ENCODE data around the gene FMO4. TPM values are rescaled to one million over a fixed set of nuclear protein-coding genes. Genes with fewer than 3 reads are reported as not detected.
"Not testable (repeated sequence)": the region's sequence is repeated elsewhere in the genome, so short reads cannot be mapped to it uniquely, and the experiment has no call there.

The FMO4 gene
- total RNA-seq, 5 donors from 2014 or later (not counting 1 experiment from before 2014, with no cell fraction given): 2.0 to 3.7 (median 2.8) TPM

GRCh38 chr1:171339345-171339744 lies 25.4 kb downstream of the FMO4 start:
- DNase-seq; ATAC-seq (replicated peaks in 1 of 4); H3K4me3 ChIP-seq (ENCODE audit: control insufficient read depth in 1 of 2, extremely low read depth in 1 of 2, low read length in 1 of 2); POLR2A ChIA-PET; H3K27ac ChIP-seq (ENCODE audit: low read length); H3K27me3 ChIP-seq (replicated peaks in 1 of 2; ENCODE audit: control insufficient read depth in 2 of 2, extremely low read depth in 1 of 2, insufficient read depth in 2 of 2, low read length in 1 of 2); H3K36me3 ChIP-seq (ENCODE audit: control insufficient read depth in 2 of 2, extremely low read depth in 1 of 2, insufficient read depth in 1 of 2, low read length in 1 of 2); H3K4me1 Mint-ChIP-seq; H3K27ac Mint-ChIP-seq; CTCF ChIA-PET; H3K4me3 Mint-ChIP-seq; H3K27me3 Mint-ChIP-seq; H3K4me1 ChIP-seq (ENCODE audit: control insufficient read depth in 1 of 2, extremely low read depth in 1 of 2, insufficient read depth in 2 of 2, low read length in 2 of 2); H3K9me3 ChIP-seq; H3K9me3 Mint-ChIP-seq: not testable (repeated sequence)
- WGBS (ENCODE audit: insufficient coverage): 100% methylated on average over 2 of the region's 6 CpGs
- H3K36me3 Mint-ChIP-seq: peaks cover 39% of the 10 kb centered on the region

- peaks cover 6 to 10% (median 9%) of the 10 kb centered on the region in 3 donors for H3K9me3 Mint-ChIP-seq
- Histone ChIP-seq H3K4me3 (ENCODE audit: control insufficient read depth in 1 of 2, extremely low read depth in 1 of 2, low read length in 1 of 2) (no peak overlapping the region), H3K36me3 (ENCODE audit: control insufficient read depth in 2 of 2, extremely low read depth in 1 of 2, insufficient read depth in 1 of 2, low read length in 1 of 2) (no peaks in the 10 kb centered on the region), H3K4me1 (ENCODE audit: control insufficient read depth in 1 of 2, extremely low read depth in 1 of 2, insufficient read depth in 2 of 2, low read length in 2 of 2) (no peaks in the 10 kb centered on the region), H3K27ac (ENCODE audit: low read length) (no peak overlapping the region), H3K27me3 (replicated peaks in 1 of 2; ENCODE audit: control insufficient read depth in 2 of 2, extremely low read depth in 1 of 2, insufficient read depth in 2 of 2, low read length in 1 of 2) (no peaks in the 10 kb centered on the region), H3K9me3 (no peaks in the 10 kb centered on the region)
- DNase-seq (no peak), ATAC-seq (replicated peaks in 1 of 4) (no peak)
- no peak overlapping the region for H3K4me3 Mint-ChIP-seq
- no peaks in the 10 kb centered on the region for H3K4me1 Mint-ChIP-seq
- H3K36me3 Mint-ChIP-seq: peaks cover 19% of the 10 kb centered on the region
- 88% methylated on average over 2 of the region's 5 CpGs for WGBS (ENCODE audit: insufficient coverage)
- no peaks in the 10 kb centered on the region for H3K27me3 Mint-ChIP-seq
- ChIA-PET POLR2A (no interaction called here), CTCF (interaction anchor here in 1 of 2 donors (0.7 kb wide), 1 partner anchor 46 kb away, joined by 3 read pairs; no protein-coding TSS in a partner anchor)
- no peak overlapping the region for H3K27ac Mint-ChIP-seq
Measured at GRCh38 chr1:171343727-171344472, 29.9 kb downstream of the FMO4 start.

DNA sequence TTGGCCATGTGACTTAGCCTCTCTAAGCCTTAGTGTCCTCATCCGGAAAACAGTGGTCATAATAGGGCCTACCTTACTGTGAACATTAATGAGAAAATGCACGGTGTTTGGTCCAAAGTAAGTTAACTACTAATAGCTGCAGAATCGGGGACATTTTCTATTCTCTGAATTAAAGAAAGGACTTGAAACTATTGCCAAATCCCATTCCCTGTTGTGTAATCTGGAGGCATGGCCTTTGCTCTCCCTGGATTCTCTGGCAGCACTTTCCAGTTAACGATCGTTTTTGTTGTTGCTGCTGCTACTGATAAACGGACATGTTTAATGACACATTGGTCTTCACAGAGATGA lies 30.5 kb downstream of the FMO4 start:
- Mint-ChIP-seq H3K27ac (no peak overlapping the region), H3K36me3 (peaks cover 14% of the 10 kb centered on the region), H3K4me1 (no peaks in the 10 kb centered on the region), H3K4me3 (no peak overlapping the region), H3K27me3 (peaks cover 0 to under 1% of the 10 kb centered on the region in 2 donors), H3K9me3 (peaks cover 6 to 10% (median 9%) of the 10 kb centered on the region in 3 donors)
- Histone ChIP-seq H3K27me3 (replicated peaks in 1 of 2; ENCODE audit: control insufficient read depth in 2 of 2, extremely low read depth in 1 of 2, insufficient read depth in 2 of 2, low read length in 1 of 2) (no peaks in the 10 kb centered on the region), H3K4me3 (ENCODE audit: control insufficient read depth in 1 of 2, extremely low read depth in 1 of 2, low read length in 1 of 2) (no peak overlapping the region), H3K36me3 (ENCODE audit: control insufficient read depth in 2 of 2, extremely low read depth in 1 of 2, insufficient read depth in 1 of 2, low read length in 1 of 2) (no peaks in the 10 kb centered on the region), H3K27ac (ENCODE audit: low read length) (no peak overlapping the region), H3K4me1 (ENCODE audit: control insufficient read depth in 1 of 2, extremely low read depth in 1 of 2, insufficient read depth in 2 of 2, low read length in 2 of 2) (no peaks in the 10 kb centered on the region), H3K9me3 (no peaks in the 10 kb centered on the region)
- POLR2A ChIA-PET: no interaction called here
- DNase-seq (no peak), ATAC-seq (replicated peaks in 1 of 4) (no peak)
- WGBS (ENCODE audit: insufficient coverage): 100% methylated on average over 5 of the region's 6 CpGs
- CTCF ChIA-PET: no interaction called here

DNA sequence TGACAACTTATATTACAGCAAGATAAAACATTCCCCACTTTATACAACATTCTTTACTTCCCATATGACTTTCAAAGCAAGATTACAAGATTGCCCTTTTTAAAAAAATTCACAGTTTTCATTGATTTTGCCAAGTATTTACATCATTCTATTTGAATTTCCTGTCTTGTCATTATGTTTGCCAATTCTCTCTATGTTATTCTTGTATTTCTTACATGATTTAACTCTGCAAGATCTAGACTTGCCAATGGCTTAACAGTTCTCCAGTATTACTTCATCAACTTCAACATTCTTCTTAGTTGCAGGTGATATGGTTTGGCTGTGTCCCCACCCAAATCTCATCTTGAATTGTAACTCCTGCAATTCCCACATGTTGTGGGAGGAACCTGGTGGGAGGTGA lies 31.6 kb downstream of the FMO4 start:
- Mint-ChIP-seq H3K27me3 (peaks cover 2 to 5% of the 10 kb centered on the region in 2 donors), H3K4me1 (no peaks in the 10 kb centered on the region), H3K36me3 (peaks cover 10% of the 10 kb centered on the region), H3K9me3 (peaks cover 6 to 10% (median 9%) of the 10 kb centered on the region in 3 donors), H3K27ac (no peak overlapping the region), H3K4me3 (no peak overlapping the region)
- Histone ChIP-seq H3K27ac (ENCODE audit: low read length) (no peak overlapping the region), H3K4me3 (ENCODE audit: control insufficient read depth in 1 of 2, extremely low read depth in 1 of 2, low read length in 1 of 2) (no peak overlapping the region), H3K27me3 (replicated peaks in 1 of 2; ENCODE audit: control insufficient read depth in 2 of 2, extremely low read depth in 1 of 2, insufficient read depth in 2 of 2, low read length in 1 of 2) (no peaks in the 10 kb centered on the region), H3K36me3 (ENCODE audit: control insufficient read depth in 2 of 2, extremely low read depth in 1 of 2, insufficient read depth in 1 of 2, low read length in 1 of 2) (no peaks in the 10 kb centered on the region), H3K9me3 (no peaks in the 10 kb centered on the region), H3K4me1 (ENCODE audit: control insufficient read depth in 1 of 2, extremely low read depth in 1 of 2, insufficient read depth in 2 of 2, low read length in 2 of 2) (no peaks in the 10 kb centered on the region)
- ChIA-PET CTCF (no interaction called here), POLR2A (no interaction called here)
- no peak for ATAC-seq (replicated peaks in 1 of 4)
- no peak for DNase-seq

DNA sequence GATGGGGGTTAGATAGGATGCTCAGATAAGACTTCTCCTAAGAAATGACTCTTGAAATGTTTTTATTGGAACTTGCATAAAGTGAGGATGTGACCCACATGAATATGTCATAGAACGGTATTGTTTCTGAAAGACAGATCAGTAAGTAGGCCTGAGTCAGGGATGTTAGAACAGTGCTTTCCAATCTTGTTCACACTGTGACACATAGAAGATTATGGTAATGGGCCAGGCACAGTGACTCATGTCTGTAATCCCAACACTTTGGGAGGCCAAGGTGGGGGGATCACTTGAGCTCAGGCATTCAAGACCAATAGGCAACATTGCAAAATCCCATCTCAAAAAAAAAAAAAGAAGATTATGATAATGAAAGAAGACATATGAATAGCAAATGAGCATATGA lies 32.9 kb downstream of the FMO4 start:
- Mint-ChIP-seq H3K4me3 (no peak overlapping the region), H3K4me1 (no peaks in the 10 kb centered on the region), H3K27ac (no peak overlapping the region), H3K36me3 (peaks cover 4% of the 10 kb centered on the region), H3K27me3 (peaks cover 3 to 6% of the 10 kb centered on the region in 2 donors), H3K9me3 (peaks cover 6 to 11% (median 7%) of the 10 kb centered on the region in 3 donors)
- 100% methylated on average over 1 of the region's 1 CpG for whole genome bisulfite sequencing (ENCODE audit: insufficient coverage)
- Histone ChIP-seq H3K4me1 (ENCODE audit: control insufficient read depth in 1 of 2, extremely low read depth in 1 of 2, insufficient read depth in 2 of 2, low read length in 2 of 2) (no peaks in the 10 kb centered on the region), H3K27ac (ENCODE audit: low read length) (no peak overlapping the region), H3K27me3 (replicated peaks in 1 of 2; ENCODE audit: control insufficient read depth in 2 of 2, extremely low read depth in 1 of 2, insufficient read depth in 2 of 2, low read length in 1 of 2) (no peaks in the 10 kb centered on the region), H3K9me3 (no peaks in the 10 kb centered on the region), H3K36me3 (ENCODE audit: control insufficient read depth in 2 of 2, extremely low read depth in 1 of 2, insufficient read depth in 1 of 2, low read length in 1 of 2) (no peaks in the 10 kb centered on the region), H3K4me3 (ENCODE audit: control insufficient read depth in 1 of 2, extremely low read depth in 1 of 2, low read length in 1 of 2) (no peak overlapping the region)
- DNase-seq: no peak
- CTCF ChIA-PET: no interaction called here
- POLR2A ChIA-PET: no interaction called here
- ATAC-seq (replicated peaks in 1 of 4): no peak

GRCh38 chr1:171350594-171350993 lies 36.6 kb downstream of the FMO4 start:
- no peak overlapping the region for H3K27ac Mint-ChIP-seq
- ATAC-seq (replicated peaks in 1 of 4): no peak
- CTCF ChIA-PET: no interaction called here

DNA sequence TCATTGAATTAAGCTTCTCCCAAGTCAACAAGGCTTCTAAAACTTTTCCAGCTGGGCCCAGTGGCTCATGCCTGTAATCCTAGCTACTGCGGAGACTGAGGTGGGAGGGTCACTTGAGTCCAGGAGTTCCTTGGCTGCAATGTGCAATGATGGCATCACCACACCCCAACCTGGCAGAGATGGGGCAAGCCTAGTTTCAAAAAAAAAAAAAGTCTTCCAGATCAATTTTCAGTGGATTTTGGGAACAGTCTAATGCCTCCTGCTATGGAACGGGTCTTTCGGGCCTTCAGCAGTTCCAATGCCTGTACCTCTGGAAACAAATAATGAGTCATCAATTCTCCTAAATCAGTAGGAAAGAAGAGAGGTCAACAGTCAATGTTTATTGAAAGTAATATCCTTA lies 38.0 kb downstream of the FMO4 start:
- Mint-ChIP-seq H3K36me3 (no peaks in the 10 kb centered on the region), H3K4me1 (no peaks in the 10 kb centered on the region), H3K4me3 (no peak overlapping the region), H3K27me3 (peaks cover 6 to 7% of the 10 kb centered on the region in 2 donors), H3K9me3 (peaks cover 0 to 3% (median 0%) of the 10 kb centered on the region in 3 donors), H3K27ac (no peak overlapping the region)
- POLR2A ChIA-PET: no interaction called here
- DNase-seq (no peak), ATAC-seq (replicated peaks in 1 of 4) (no peak)
- Histone ChIP-seq H3K27me3 (replicated peaks in 1 of 2; ENCODE audit: control insufficient read depth in 2 of 2, extremely low read depth in 1 of 2, insufficient read depth in 2 of 2, low read length in 1 of 2) (peaks cover 0 to 3% of the 10 kb centered on the region in 2 experiments), H3K9me3 (no peaks in the 10 kb centered on the region), H3K27ac (ENCODE audit: low read length) (no peak overlapping the region), H3K36me3 (ENCODE audit: control insufficient read depth in 2 of 2, extremely low read depth in 1 of 2, insufficient read depth in 1 of 2, low read length in 1 of 2) (no peaks in the 10 kb centered on the region), H3K4me3 (ENCODE audit: control insufficient read depth in 1 of 2, extremely low read depth in 1 of 2, low read length in 1 of 2) (no peak overlapping the region), H3K4me1 (ENCODE audit: control insufficient read depth in 1 of 2, extremely low read depth in 1 of 2, insufficient read depth in 2 of 2, low read length in 2 of 2) (no peaks in the 10 kb centered on the region)
- no CpG with 5 or more reads among the region's 3 CpGs for WGBS (ENCODE audit: insufficient coverage)
- CTCF ChIA-PET: no interaction called here

More at GRCh38 chr1:171350594-171350993, 36.6 kb downstream of the FMO4 start:
- H3K9me3 Mint-ChIP-seq: peaks cover 3 to 7% (median 3%) of the 10 kb centered on the region in 3 donors
- Histone ChIP-seq H3K4me3 (ENCODE audit: control insufficient read depth in 1 of 2, extremely low read depth in 1 of 2, low read length in 1 of 2) (no peak overlapping the region), H3K27ac (ENCODE audit: low read length) (no peak overlapping the region), H3K9me3 (no peaks in the 10 kb centered on the region), H3K4me1 (ENCODE audit: control insufficient read depth in 1 of 2, extremely low read depth in 1 of 2, insufficient read depth in 2 of 2, low read length in 2 of 2) (no peaks in the 10 kb centered on the region), H3K36me3 (ENCODE audit: control insufficient read depth in 2 of 2, extremely low read depth in 1 of 2, insufficient read depth in 1 of 2, low read length in 1 of 2) (no peaks in the 10 kb centered on the region), H3K27me3 (replicated peaks in 1 of 2; ENCODE audit: control insufficient read depth in 2 of 2, extremely low read depth in 1 of 2, insufficient read depth in 2 of 2, low read length in 1 of 2) (peaks cover 0 to 3% of the 10 kb centered on the region in 2 experiments)
- peaks cover 6 to 7% of the 10 kb centered on the region in 2 donors for H3K27me3 Mint-ChIP-seq
- POLR2A ChIA-PET: no interaction called here
- no peaks in the 10 kb centered on the region for H3K4me1 Mint-ChIP-seq
- no peak overlapping the region for H3K4me3 Mint-ChIP-seq
- no peaks in the 10 kb centered on the region for H3K36me3 Mint-ChIP-seq
- no peak for DNase-seq
